ENCODE data around the gene PJA2.

Gene PJA2

DNA sequence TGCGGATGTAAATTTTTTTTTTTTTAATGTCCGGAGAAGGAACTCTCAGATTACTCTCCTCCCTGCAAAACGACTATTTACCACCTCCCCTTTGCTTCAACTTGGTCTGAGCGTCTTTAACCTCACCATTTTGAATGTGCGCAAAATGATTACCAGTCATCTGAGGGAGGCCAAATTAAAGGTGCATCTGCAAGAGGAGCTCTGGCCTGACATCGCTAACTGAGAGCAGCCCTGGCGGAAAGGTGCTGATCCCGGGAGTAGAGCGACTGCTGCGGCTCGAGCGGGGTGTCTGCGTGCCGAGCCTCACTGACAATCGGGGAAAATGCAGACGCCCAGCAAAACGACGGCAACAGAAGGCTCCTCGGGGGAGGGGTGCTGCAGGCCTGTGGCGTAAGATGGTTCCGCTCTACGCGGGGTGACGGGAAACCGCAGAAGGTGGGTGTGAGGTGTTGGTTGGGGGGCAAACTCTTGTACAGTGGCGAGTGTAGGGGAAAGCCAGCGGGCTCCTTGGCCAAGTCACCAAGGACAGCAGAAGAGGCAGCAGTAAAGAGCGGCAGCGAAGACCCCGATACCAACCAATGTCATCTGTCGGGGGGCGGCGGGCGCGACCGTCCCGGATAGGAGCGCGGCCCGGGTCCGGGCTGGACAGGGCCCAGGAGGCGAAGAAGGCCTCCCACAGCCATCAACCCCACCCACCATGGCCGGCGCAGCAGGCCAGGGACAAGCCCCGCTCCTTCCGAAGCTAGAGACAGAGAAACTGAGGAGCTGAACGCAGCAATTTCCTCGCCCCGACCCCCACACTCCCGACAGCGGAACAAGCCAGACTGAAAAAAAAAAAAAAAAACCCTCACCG lies 557 bp downstream of the PJA2 start:
- H3K36me3 ChIP-seq (ENCODE audit: control insufficient read depth in 2 of 2, insufficient read depth in 2 of 2, low read length in 2 of 2): peaks cover 0 to 3% of the 10 kb centered on the region in 2 donors
- H3K9ac ChIP-seq (ENCODE audit: low read depth in 1 of 2, low read length in 2 of 2): peak overlapping the region; percentile 90 to 93
- H3K9me3 ChIP-seq (ENCODE audit: control insufficient read depth in 2 of 2, low read length in 2 of 2): no peaks in the 10 kb centered on the region
- H3K4me3 ChIP-seq (ENCODE audit: low read length in 2 of 2): peak overlapping the region; percentile 84 to 92
- H3K27me3 ChIP-seq (ENCODE audit: control insufficient read depth in 2 of 2, insufficient read depth in 2 of 2, low read length in 2 of 2): no peaks in the 10 kb centered on the region
- H3K27ac ChIP-seq (ENCODE audit: low read depth in 2 of 2, low read length in 2 of 2): peak overlapping the region; percentile 97 to 98
- peaks cover 10 to 16% of the 10 kb centered on the region in 2 donors for H3K4me1 ChIP-seq (ENCODE audit: control insufficient read depth in 2 of 2, insufficient read depth in 2 of 2, low read length in 2 of 2)

DNA sequence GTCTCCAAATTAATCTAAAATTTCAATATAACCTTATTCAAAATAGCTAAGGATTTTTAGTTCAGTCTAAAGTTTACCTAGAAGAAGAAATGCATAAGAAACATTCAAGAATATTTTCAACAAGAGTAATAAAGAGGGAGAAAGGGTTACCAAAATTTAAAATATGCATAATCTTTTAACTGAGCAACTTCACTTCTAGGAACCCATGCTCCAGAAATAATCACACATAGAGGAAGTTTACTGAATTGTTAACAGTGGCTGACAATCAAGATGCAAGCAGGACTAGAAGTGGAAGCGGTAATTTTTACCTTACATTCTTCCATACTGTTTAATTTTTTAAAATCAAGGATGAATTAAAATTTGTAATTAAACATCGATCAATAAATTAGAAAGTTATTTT lies 1.9 kb downstream of the PJA2 start:
- Histone ChIP-seq H3K36me3 (ENCODE audit: control insufficient read depth in 2 of 2, insufficient read depth in 2 of 2, low read length in 2 of 2) (peaks cover 0 to 3% of the 10 kb centered on the region in 2 donors), H3K9ac (ENCODE audit: low read depth in 1 of 2, low read length in 2 of 2) (peak overlapping the region in 1 of 2 donors; percentile 90), H3K4me3 (ENCODE audit: low read length in 2 of 2) (peak overlapping the region; percentile 84 to 92), H3K27me3 (ENCODE audit: control insufficient read depth in 2 of 2, insufficient read depth in 2 of 2, low read length in 2 of 2) (no peaks in the 10 kb centered on the region), H3K9me3 (ENCODE audit: control insufficient read depth in 2 of 2, low read length in 2 of 2) (no peaks in the 10 kb centered on the region), H3K4me1 (ENCODE audit: control insufficient read depth in 2 of 2, insufficient read depth in 2 of 2, low read length in 2 of 2) (peaks cover 5 to 10% of the 10 kb centered on the region in 2 donors), H3K27ac (ENCODE audit: low read depth in 2 of 2, low read length in 2 of 2) (no peak overlapping the region)

DNA sequence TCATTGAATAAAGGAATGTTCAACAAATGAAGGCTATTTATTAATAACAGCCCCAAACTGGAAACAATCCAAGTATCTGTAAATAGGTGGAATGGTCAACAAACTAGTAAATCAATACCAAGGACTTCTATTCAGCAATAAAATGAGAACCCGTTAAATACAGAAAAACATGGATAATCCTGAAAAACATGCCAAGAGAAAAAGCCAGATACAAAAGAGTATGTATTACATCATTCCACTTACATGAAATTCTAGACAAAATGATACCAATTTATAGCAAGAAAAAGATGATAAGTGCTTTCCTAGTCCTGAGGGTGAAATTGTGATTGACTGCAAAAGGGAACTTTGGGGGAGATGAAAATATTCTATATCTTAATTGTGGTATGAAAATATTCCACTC lies 3.1 kb downstream of the PJA2 start:
- peaks cover 8 to 13% of the 10 kb centered on the region in 2 donors for H3K4me1 ChIP-seq (ENCODE audit: control insufficient read depth in 2 of 2, insufficient read depth in 2 of 2, low read length in 2 of 2)
- no peaks in the 10 kb centered on the region for H3K9me3 ChIP-seq (ENCODE audit: control insufficient read depth in 2 of 2, low read length in 2 of 2)
- peaks cover 0 to 3% of the 10 kb centered on the region in 2 donors for H3K36me3 ChIP-seq (ENCODE audit: control insufficient read depth in 2 of 2, insufficient read depth in 2 of 2, low read length in 2 of 2)
- no peak overlapping the region for H3K9ac ChIP-seq (ENCODE audit: low read depth in 1 of 2, low read length in 2 of 2)
- H3K27me3 ChIP-seq (ENCODE audit: control insufficient read depth in 2 of 2, insufficient read depth in 2 of 2, low read length in 2 of 2): no peaks in the 10 kb centered on the region
- no peak overlapping the region for H3K4me3 ChIP-seq (ENCODE audit: low read length in 2 of 2)
- no peak overlapping the region for H3K27ac ChIP-seq (ENCODE audit: low read depth in 2 of 2, low read length in 2 of 2)

DNA sequence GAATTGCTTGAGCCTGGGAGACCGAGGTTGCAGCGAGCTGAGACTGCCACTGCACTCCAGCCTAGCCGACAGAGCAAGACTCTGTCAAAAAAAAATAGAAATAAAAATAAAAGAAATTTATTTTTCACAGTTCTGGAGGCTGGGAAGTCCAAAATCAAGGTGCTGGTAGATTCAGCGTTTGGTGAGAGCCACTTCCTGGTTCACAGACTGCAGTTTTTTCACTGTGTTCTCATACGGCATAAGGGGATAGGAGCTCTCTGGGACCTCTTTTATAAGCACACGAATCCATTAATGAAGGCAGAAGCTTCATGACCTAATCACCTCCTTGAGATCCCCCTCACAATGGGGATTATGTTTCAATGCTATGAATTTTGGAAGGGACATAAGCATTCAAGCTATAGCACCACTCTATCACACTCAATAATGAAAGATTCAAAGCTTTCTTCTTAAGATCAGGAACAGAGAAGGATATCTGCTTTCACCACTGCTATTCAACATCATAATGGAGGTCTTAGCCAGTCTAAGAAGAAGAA lies 5.3 kb downstream of the PJA2 start:
- no peaks in the 10 kb centered on the region for H3K27me3 ChIP-seq (ENCODE audit: control insufficient read depth in 2 of 2, insufficient read depth in 2 of 2, low read length in 2 of 2)
- H3K4me3 ChIP-seq (ENCODE audit: low read length in 2 of 2): no peak overlapping the region
- H3K36me3 ChIP-seq (ENCODE audit: control insufficient read depth in 2 of 2, insufficient read depth in 2 of 2, low read length in 2 of 2): peaks cover 0 to 3% of the 10 kb centered on the region in 2 donors
- H3K9ac ChIP-seq (ENCODE audit: low read depth in 1 of 2, low read length in 2 of 2): no peak overlapping the region
- H3K27ac ChIP-seq (ENCODE audit: low read depth in 2 of 2, low read length in 2 of 2): no peak overlapping the region
- peaks cover 9 to 13% of the 10 kb centered on the region in 2 donors for H3K4me1 ChIP-seq (ENCODE audit: control insufficient read depth in 2 of 2, insufficient read depth in 2 of 2, low read length in 2 of 2)
- H3K9me3 ChIP-seq (ENCODE audit: control insufficient read depth in 2 of 2, low read length in 2 of 2): no peaks in the 10 kb centered on the region

DNA sequence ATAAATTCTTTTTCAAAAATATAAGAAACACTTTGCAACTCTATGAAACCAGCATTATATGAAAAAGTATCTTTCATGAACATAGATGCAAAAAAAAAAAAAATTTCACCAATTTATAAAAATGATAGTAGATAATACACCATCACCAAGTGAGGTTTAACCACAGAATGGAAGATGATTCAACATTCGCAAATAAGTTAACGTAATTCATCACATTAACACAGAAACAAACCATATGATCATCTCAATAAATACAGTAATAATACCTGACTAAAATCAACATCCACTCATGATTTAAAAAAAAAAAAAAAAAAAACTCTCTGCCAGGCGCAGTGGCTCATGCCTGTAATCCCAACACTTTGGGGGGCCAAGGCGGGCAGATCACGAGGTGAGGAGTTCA lies 6.3 kb downstream of the PJA2 start:
- Histone ChIP-seq H3K27ac (ENCODE audit: low read depth in 2 of 2, low read length in 2 of 2) (no peak overlapping the region), H3K9ac (ENCODE audit: low read depth in 1 of 2, low read length in 2 of 2) (no peak overlapping the region), H3K36me3 (ENCODE audit: control insufficient read depth in 2 of 2, insufficient read depth in 2 of 2, low read length in 2 of 2) (peaks cover 0 to 3% of the 10 kb centered on the region in 2 donors), H3K9me3 (ENCODE audit: control insufficient read depth in 2 of 2, low read length in 2 of 2) (no peaks in the 10 kb centered on the region), H3K27me3 (ENCODE audit: control insufficient read depth in 2 of 2, insufficient read depth in 2 of 2, low read length in 2 of 2) (no peaks in the 10 kb centered on the region), H3K4me3 (ENCODE audit: low read length in 2 of 2) (no peak overlapping the region), H3K4me1 (ENCODE audit: control insufficient read depth in 2 of 2, insufficient read depth in 2 of 2, low read length in 2 of 2) (peaks cover 11% of the 10 kb centered on the region in 2 donors)

DNA sequence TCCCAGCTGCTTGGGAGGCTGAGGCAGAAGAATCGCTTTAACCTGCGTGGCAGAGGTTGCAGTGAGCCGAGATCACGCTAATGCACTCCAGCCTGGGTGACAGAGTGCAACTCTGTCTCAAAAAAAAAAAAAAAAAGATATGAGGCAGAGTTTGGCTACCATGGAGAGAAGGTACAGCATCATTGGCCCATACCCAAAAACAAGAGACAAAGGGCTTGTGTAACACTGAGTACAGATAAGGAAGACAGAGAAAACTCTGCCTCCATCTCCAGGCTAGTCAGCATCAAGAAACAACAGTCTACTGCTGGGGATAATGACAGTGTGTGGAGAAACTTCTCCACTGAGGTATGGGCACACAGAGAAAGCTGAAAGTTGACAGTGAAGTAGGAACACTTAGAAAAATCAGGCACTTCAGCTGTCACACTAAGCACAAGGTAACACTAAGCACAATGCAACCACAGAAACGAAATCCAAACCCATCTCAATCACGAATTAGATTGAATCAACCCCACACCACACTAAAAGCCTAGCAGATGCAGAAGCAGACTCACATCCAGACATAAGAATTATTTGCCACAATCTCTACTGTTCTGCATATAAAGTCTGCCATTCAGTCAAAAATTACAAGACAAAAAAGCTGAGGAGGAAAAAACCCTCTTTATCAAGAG lies 10.5 kb downstream of the PJA2 start:
- Histone ChIP-seq H3K9ac (ENCODE audit: low read depth in 1 of 2, low read length in 2 of 2) (no peak overlapping the region), H3K4me3 (ENCODE audit: low read length in 2 of 2) (no peak overlapping the region), H3K27ac (ENCODE audit: low read depth in 2 of 2, low read length in 2 of 2) (no peak overlapping the region), H3K9me3 (ENCODE audit: control insufficient read depth in 2 of 2, low read length in 2 of 2) (no peaks in the 10 kb centered on the region), H3K36me3 (ENCODE audit: control insufficient read depth in 2 of 2, insufficient read depth in 2 of 2, low read length in 2 of 2) (no peaks in the 10 kb centered on the region), H3K4me1 (ENCODE audit: control insufficient read depth in 2 of 2, insufficient read depth in 2 of 2, low read length in 2 of 2) (peaks cover 17 to 20% of the 10 kb centered on the region in 2 donors), H3K27me3 (ENCODE audit: control insufficient read depth in 2 of 2, insufficient read depth in 2 of 2, low read length in 2 of 2) (no peaks in the 10 kb centered on the region)

DNA sequence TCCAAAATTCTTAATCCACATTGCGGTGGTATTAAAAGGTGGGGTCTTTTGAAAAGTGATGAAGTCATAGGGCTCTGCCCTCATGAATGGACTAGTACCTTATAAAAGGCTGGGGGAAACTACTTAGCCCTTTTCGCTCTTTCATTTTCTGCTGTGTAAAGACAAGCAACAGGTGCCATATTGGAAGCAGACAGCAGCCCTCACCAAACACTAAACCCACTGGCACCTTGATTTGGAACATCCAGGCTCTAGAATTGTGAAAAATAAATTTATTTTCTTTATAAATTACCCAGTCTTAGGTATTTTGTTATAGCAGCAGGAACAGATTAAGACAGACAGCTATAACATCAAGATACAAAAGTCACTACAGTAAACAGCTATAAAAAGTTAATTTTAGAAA lies 12.8 kb downstream of the PJA2 start:
- Histone ChIP-seq H3K9me3 (ENCODE audit: control insufficient read depth in 2 of 2, low read length in 2 of 2) (no peaks in the 10 kb centered on the region), H3K36me3 (ENCODE audit: control insufficient read depth in 2 of 2, insufficient read depth in 2 of 2, low read length in 2 of 2) (no peaks in the 10 kb centered on the region), H3K27me3 (ENCODE audit: control insufficient read depth in 2 of 2, insufficient read depth in 2 of 2, low read length in 2 of 2) (no peaks in the 10 kb centered on the region), H3K4me1 (ENCODE audit: control insufficient read depth in 2 of 2, insufficient read depth in 2 of 2, low read length in 2 of 2) (peaks cover 18 to 23% of the 10 kb centered on the region in 2 donors), H3K4me3 (ENCODE audit: low read length in 2 of 2) (no peak overlapping the region), H3K27ac (ENCODE audit: low read depth in 2 of 2, low read length in 2 of 2) (no peak overlapping the region), H3K9ac (ENCODE audit: low read depth in 1 of 2, low read length in 2 of 2) (no peak overlapping the region)

DNA sequence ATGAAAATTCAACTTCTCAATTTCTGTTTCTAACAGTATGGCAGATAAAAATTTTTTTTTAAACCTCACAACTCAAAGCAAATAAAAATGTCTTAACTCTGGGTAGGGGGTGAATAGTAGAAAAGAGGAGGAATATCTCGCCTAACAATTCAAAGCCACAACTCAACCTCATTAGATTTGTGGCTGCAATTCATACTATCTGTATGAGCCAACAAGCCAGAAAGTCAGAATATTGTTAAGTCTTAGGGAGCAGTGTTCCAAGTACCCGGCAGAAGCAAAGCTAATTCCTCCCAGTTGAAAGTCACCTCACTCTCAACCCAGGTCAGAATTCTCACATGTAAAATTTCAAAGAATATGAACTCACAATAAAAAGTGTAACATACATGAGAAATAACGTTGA lies 15.0 kb downstream of the PJA2 start:
- H3K4me3 ChIP-seq (ENCODE audit: low read length in 2 of 2): peak overlapping the region in 1 of 2 donors; percentile 14
- no peak overlapping the region for H3K9ac ChIP-seq (ENCODE audit: low read depth in 1 of 2, low read length in 2 of 2)
- H3K27ac ChIP-seq (ENCODE audit: low read depth in 2 of 2, low read length in 2 of 2): peak overlapping the region; percentile 28 to 36
- peaks cover 11 to 22% of the 10 kb centered on the region in 2 donors for H3K4me1 ChIP-seq (ENCODE audit: control insufficient read depth in 2 of 2, insufficient read depth in 2 of 2, low read length in 2 of 2)
- H3K36me3 ChIP-seq (ENCODE audit: control insufficient read depth in 2 of 2, insufficient read depth in 2 of 2, low read length in 2 of 2): no peaks in the 10 kb centered on the region
- H3K27me3 ChIP-seq (ENCODE audit: control insufficient read depth in 2 of 2, insufficient read depth in 2 of 2, low read length in 2 of 2): no peaks in the 10 kb centered on the region
- no peaks in the 10 kb centered on the region for H3K9me3 ChIP-seq (ENCODE audit: control insufficient read depth in 2 of 2, low read length in 2 of 2)

DNA sequence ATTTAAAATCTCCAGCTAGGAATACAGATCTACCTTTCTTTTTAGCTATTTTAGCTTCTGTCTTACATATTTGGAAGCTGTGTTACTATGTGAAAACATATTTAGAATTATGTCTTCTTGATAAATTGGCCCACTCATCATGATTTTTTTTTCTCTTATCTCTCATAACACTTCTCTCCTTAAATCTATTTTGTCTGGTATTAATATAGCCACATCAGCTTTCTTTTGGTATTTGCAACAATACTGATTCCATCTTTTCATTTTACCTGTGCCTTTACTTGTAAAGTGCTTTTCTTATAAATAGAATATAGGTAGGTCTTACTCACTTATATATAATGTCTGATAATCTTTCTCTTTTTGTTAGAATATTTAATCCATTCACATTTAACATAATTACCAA lies 19.6 kb downstream of the PJA2 start:
- Histone ChIP-seq H3K36me3 (ENCODE audit: control insufficient read depth in 2 of 2, insufficient read depth in 2 of 2, low read length in 2 of 2) (no peaks in the 10 kb centered on the region), H3K27ac (ENCODE audit: low read depth in 2 of 2, low read length in 2 of 2) (no peak overlapping the region), H3K4me1 (ENCODE audit: control insufficient read depth in 2 of 2, insufficient read depth in 2 of 2, low read length in 2 of 2) (peaks cover 16% of the 10 kb centered on the region in 2 donors), H3K27me3 (ENCODE audit: control insufficient read depth in 2 of 2, insufficient read depth in 2 of 2, low read length in 2 of 2) (no peaks in the 10 kb centered on the region), H3K4me3 (ENCODE audit: low read length in 2 of 2) (no peak overlapping the region), H3K9me3 (ENCODE audit: control insufficient read depth in 2 of 2, low read length in 2 of 2) (no peaks in the 10 kb centered on the region), H3K9ac (ENCODE audit: low read depth in 1 of 2, low read length in 2 of 2) (no peak overlapping the region)

DNA sequence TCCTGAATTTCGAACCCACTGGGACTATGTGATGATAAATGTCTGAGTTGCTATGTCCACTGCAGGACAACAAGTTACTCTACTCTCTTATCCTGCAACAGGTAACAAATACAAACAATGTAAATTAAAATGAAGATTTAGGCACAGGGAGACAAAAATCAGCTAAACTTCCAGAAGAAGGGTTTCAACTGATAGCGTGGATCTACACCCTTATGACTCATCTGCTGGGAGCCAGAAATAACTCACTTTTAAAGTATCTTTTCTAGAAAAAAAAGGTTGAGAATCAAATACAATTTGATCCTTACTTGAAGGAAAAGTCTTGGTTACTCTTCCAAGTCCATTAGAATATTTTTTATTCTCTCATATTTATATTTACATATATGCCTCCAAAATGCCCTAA lies 21.4 kb downstream of the PJA2 start:
- Histone ChIP-seq H3K27ac (ENCODE audit: low read depth in 2 of 2, low read length in 2 of 2) (no peak overlapping the region), H3K4me1 (ENCODE audit: control insufficient read depth in 2 of 2, insufficient read depth in 2 of 2, low read length in 2 of 2) (peaks cover 2 to 12% of the 10 kb centered on the region in 2 donors), H3K9me3 (ENCODE audit: control insufficient read depth in 2 of 2, low read length in 2 of 2) (no peaks in the 10 kb centered on the region), H3K9ac (ENCODE audit: low read depth in 1 of 2, low read length in 2 of 2) (no peak overlapping the region), H3K36me3 (ENCODE audit: control insufficient read depth in 2 of 2, insufficient read depth in 2 of 2, low read length in 2 of 2) (no peaks in the 10 kb centered on the region), H3K27me3 (ENCODE audit: control insufficient read depth in 2 of 2, insufficient read depth in 2 of 2, low read length in 2 of 2) (no peaks in the 10 kb centered on the region), H3K4me3 (ENCODE audit: low read length in 2 of 2) (no peak overlapping the region)

All from mucosa of rectum (tissue), 2 donors.